Measurements from ENCODE around the gene VWA7.

The VWA7 gene

DNA sequence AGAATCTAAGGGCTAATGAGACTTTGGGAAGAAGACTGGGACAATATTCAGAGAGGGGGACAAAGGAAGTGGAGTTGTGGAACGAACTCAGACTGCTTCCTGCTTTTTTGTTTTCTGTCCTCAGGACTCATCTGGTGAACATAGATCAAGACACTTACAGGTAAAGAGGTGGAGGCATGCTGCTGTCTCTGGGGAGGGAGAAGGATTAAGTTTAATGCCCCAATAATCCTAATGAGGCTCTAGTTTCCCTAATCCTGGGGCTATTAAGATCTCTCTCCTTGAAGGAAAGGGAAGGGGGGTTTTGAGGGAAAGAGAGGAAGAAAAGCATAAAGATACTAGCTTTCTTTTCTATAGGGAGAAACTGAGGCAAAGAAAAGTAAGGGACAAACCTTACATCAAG, 32.7 kb downstream of the VWA7 start:
- no peak for DNase-seq

DNA sequence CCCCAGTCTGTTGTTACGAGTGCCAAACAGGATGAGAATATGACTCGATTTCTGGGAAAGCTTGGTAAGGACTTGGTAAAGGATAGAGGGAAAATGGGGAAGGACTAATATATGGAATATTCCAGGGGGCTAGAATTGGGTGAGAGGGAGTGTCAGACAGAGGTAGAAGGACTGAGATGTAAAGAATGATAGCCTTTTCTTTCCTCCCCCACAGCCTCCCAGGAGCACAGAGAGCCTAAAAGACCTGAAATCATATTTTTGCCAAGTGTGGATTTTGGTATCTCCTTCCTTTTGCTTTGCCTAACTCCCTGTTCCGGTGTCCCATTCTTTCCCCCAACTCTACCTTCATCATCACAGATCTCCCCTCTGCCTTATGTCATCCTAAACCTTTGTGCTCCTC, 34.2 kb downstream of the VWA7 start:
- no peak for DNase-seq

DNA sequence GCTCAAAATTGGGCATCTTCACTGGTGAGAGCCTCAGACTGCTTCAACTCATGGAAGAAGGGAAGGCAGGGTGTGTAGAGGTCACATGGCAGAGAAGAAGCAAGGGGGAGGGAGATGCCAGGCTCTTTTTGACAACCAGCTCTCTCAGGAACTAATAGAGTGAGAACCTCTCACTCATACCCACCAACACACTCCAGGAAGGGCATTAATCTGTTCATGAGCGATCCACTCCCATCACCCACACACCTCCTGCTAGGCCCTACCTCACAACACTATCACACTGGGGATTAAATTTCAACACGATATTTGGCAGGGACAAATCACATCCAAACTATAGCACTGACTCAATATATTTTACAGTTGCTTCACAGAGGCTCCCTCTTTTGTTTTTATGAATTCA, 35.3 kb downstream of the VWA7 start:
- DNase-seq: no peak

DNA sequence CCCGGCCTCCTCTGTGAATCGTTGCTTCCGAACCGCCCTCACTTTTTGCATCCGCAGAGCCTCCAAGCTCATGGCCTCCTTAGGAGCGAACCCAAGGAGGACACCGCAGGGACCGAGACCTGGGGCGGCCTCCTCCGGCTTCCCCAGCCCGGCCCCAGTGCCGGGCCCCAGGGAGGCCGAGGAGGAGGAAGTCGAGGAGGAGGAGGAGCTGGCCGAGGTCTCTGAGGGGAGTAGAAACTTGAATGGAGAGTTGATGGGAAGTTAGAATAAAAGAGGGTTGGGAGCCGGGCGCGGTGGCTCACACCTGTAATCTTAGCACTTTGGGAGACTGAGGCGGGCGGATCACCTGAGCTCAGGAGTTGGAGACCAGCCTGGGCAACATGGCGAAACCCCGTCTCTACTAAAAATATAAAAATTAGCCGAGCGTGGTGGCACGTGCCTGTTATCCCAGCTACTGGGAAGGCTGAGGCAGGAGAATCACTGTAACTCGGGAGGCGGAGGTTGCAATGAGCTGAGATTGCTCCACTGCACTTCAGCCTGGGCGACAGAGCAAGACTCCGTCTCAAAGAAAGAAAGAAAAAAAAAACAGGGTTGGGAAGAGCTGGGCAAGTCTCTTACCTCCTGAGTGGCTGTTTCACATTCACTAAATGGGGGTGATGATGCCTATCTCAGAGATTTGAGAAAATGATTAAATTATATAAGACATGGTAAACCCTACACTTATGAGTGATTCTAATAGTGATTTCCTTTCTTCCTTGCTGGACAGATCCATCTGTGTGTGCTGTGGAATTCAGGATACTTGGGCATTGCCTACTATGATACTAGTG, 36.5 kb downstream of the VWA7 start:
- no peak for DNase-seq

DNA sequence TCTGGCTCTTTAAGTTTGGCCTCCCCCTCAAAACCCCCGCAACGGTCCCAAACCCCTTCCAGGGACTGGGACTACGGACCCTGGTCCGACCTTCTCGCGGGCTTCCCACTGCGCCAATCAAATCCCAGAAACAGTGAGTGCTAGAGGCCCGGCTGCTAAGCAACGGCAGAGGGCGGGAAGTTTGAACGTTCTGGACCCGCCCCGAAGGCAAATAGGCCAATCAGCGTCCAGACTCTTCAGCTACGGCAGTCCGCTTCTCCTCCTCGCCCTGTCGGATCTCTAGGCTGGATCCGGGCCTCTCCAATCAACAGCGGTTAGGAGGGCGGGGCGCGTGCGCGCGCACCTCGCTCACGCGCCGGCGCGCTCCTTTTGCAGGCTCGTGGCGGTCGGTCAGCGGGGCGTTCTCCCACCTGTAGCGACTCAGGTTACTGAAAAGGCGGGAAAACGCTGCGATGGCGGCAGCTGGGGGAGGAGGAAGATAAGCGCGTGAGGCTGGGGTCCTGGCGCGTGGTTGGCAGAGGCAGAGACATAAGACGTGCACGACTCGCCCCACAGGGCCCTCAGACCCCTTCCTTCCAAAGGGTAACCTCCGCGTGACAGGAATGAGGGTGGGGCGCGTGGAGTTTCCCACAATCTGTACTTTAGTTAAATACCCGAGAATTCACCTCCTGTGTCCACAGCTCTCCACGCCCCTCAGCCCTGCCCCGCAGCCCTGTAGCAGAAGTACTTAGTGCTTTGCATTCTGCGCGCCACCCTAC, 37.3 kb downstream of the VWA7 start, which contains the start of gene MSH5:
TSS of gene MSH5 (plus strand) at position 367 of the 758 bp plus-strand sequence. CDS start 462 bp downstream, outside the sequence.
- DNase-seq: peak; percentile 97 to 98

DNA sequence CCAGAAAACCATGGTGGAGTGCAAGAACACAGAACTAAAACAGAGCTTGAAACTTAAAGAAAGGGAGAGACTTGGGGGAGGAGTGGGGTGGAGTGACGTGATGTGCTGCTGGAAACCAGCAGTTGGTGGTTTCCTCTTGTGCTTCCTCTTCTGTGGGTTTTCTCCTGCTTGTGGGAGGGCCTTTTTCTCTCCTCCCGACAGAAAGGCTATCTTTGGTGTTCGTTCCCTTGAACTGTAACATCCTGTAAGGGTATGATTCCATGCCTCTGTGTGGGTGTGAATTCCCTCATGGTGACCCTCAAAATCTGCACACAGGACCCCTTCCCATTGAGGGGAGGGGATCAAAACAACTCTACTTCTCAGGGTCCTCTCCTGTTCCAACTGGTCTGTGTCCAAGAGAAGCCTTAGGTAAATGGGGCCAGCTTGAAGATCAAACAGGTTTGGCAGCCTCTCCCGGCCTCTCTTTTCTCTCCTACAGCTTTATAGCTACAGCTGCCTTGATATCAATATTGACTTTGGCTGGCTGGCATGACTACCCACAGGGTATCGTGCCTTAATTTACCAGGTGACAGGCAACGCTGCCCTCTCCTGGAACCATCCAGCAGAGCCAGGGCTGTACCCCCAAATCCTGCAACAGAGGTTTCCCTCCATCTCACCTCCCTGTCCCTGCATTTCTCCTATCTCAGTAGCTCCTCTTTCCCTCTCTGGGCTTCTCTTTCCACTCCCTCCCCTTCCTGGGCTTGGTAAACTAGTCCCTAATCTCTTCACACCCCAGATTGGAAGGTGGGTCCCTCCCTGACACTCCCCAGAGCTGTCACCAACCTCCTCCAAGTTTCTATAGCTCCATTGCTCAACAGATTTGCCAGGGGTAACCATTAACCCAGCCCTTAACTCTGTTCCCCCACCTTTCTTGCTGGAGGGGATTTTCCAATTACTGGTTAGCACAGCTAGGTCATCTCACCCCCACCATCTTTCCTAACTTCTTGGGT, 38.8 kb downstream of the VWA7 start:
- peak; percentile 83 to 84 for DNase-seq

DNA sequence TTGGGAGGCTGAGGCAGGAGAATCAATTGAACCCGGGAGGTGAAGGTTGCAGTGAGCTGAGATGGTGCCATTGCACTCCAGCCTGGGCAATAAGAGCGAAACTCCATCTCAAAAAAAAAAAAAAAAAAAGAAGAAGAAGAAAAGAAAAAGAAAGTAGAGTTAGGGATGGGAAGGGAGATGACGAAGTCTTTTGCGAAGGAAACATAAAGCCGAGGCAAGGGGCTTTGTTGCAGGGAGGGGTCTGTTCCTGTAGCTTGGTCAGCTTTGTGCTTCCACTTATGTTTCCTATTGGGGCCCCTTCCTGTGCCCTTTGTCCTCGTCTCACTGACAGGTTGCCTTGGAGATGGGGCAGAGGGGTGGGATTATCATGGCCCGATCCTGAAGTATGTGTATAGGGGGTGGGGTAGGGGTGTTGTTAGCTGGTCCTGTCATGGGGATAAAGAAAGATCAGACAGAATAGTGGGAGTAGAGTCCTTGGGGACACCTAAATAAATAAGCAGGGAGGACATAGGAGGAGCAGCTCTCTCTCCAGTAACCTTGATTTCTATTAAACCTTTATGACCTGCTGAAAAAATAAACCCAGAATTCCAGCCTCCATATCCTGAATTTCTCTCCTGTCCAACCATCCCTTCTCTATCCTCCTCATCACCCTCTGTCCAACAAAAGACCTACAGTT, 39.7 kb downstream of the VWA7 start:
- DNase-seq: peak in 1 of 2 donors; percentile 33

DNA sequence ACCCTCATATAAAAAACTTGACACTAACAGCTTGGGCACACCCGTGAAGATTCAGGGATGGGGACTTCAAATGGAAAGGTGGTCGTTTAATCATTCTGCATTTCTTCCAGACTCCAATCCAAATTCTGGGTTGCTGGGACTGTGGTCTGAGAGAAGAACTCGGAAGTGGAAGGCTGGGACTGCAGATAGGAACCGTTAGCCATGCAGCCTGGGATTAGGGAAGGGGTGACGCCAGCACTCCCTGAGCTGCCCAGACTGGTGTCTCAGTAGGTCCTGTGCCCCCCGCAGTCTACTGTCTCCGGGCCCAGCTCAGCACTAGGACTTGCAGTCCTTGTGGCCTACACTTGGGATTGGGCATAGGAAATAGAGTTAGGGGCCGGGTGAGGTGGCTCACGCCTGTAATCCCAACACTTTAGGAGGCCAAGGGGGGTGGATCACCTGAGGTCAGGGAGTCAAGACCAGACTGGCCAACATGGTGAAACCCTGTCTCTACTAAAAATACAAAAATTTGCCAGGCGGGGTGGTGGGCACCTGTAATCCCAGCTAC, 40.3 kb downstream of the VWA7 start:
- no peak for DNase-seq

DNA sequence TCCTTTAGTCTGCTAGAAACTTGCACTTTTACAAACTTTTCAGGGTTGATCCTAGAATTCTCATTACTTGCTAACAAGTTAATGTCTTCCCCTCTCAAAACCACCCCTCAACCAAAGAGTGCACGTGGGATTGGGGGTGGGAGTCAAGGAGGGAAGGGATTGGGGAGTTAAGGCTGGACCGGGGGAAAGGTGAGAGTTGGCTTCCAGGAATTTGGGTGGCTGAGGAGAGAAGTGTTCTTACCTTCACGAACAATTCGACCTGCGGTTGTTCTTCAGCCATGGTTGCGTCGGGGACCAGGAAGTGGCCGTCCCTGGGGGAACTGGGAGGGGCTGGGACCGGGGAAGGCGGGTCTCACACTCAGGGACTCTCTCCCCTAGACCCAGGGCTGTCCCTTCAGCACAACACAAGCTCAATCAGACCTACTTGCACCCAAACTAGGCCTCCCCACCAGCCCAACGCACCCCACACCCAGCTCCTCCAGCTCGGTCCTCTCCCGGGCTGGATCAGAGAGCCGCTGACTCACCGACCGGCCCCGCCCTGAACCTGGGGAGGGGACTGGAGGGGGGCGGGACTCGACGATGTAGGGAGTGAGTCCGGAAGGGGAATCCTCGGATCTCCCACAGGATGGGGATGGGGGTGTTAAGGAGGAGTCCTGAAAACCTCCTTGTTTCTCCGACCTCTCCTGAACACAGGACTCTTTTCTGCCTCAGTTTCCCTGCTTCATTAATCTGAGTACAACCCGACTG, 40.9 kb downstream of the VWA7 start, which contains the start of gene CLIC1:
TSS of gene CLIC1 (minus strand) at position 510 of the 747 bp plus-strand sequence. CDS start at position 280, 230 bp downstream.
- DNase-seq: peak; percentile 79 to 80

DNA sequence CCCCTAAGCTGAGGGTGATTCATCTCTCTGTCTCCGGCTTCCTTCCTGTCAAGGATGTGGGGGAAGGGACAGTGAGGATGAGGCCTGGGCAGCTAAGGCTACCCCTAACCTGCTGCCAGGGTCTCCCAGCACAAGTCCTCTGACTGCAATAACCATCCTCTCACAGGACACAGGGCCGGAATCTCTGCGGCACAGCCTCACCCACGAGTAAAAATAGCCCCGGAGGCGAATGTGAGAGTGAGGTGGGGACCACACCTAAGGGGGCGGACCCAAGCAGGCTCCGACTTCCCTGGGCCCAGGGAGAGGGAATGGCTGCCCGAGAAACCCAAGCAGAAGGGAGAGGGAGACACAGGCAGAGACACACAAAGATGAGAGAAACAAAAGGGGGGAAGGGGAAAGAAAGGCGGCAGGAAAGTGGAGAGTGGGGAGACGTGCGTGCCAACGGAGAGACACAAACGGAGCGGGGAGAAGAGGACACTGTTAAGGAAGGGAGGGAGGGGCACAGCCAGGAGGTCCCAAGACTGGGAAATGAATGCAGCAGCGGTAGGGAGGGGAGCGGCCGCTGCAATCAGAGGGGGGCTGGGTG, 42.2 kb downstream of the VWA7 start:
- peak; percentile 79 to 80 for DNase-seq

DNA sequence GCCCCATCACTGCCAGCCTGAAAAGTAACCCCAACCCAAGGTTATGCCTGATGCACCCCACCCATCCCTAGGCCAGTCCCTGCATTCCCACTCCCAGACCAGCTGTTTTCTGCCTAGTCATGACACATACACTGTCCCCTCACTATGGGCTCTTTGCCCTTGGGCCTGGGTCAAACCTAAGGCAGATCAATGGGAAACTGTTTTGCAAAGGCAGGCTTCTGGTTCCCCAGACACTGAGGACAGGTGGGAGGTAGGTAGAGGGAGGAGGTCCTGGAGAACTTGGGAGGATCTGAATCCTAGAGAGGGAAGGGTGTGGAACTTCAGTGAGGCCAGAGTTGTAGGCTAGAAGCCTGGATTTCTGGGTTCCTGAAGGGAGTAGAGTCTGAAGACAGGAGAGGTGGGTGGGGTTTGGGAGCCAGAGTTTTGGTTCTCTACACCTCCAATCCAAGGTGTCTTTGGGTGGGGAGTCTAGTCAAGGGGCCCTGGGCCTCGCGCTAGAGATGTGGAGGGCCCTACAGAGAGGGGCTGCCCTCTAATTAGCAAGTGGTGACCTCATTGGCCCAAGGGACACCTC, 42.8 kb downstream of the VWA7 start:
- no peak for DNase-seq

DNA sequence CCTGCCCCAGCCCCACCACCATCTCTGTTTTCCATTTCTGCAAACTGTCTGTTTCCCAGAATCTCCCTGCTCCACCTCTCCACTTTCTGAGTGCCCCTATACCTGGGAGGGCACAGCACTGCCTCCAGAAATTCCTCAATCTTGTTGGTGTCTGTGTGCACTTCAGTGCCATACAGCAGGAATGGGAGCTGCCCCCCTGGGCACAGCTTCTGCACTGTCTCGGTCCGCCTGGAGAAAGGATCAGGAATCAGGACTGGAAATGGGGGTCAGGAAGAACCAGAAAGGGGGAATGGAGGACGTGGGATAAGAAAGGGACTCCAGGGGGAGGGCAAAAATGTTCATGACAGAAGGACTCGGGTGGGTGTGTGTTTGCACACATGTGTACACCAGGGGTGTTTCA, 43.4 kb downstream of the VWA7 start:
- DNase-seq: no peak

DNA sequence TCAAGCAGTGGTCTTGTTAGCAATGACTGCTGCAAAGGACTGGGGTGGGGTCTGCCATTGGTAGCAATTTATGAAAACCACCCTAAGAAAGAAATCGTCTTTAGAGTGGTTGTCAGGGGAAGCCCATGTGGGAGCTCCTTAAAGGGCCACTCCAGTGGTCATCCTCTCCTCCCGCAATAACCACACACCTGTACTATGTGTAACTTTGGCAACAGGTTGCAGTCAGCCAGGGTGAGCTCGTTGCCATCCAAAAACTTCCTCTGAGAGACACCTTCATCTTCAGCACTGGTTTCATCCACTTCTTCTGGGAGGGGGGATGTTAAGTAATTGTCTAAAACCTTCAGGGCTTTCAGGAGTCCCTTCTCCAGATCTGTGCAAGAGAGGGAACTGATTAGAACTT, 45.1 kb downstream of the VWA7 start:
- DNase-seq: no peak

DNA sequence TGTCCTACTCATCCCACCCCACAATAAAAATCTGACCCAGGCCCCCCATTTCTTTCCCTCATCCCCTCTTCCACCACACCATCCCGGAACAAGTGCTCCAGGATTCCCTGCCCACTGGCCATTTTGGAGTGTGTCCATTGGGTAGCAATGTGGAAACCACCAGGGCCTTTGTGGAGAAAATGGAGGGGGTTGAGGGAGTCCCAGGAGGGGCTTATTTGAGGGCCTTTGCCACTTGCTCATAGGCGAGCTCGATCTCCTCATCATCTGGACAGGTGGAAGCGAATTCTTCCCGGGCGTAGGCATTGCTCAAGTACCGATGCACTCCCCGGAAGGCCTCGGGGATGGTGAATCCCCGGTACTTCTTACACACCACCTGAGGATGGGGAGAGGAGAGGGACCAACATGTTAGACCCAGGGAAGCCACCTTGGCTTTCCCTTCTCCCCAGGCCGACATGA, 46.5 kb downstream of the VWA7 start:
- no peak for DNase-seq

DNA sequence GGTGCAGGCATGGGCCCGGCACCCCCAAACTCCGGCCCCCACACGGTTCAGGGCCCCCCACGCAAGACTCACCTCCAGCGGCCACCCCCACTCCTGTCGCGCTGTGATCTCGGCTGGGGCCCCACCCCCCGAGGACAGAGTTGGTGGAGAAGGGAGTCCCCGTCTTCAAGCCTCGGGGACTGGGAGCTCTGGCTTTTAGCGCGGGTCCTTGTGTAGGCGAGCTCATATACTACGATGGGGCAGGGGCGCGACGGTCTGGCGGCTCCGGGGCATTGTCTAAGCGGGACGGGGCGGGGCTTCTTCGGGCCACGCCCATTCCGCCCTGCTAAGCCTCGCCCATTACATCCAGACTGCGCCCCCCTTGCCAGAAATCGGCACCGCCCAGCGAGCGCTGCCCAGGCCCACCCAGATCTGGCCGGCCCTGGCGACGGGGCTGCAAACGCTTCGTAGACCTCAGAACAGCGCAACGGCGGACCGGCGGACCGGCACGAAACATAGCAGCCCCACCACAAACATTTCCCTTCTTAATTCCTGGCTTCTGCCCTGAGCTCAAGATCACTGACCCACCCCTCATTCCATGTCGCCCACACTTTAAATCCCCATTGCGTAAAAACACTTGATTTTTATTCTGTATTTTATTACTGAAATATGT, 47.0 kb downstream of the VWA7 start:
- peak; percentile 74 to 75 for DNase-seq

DNA sequence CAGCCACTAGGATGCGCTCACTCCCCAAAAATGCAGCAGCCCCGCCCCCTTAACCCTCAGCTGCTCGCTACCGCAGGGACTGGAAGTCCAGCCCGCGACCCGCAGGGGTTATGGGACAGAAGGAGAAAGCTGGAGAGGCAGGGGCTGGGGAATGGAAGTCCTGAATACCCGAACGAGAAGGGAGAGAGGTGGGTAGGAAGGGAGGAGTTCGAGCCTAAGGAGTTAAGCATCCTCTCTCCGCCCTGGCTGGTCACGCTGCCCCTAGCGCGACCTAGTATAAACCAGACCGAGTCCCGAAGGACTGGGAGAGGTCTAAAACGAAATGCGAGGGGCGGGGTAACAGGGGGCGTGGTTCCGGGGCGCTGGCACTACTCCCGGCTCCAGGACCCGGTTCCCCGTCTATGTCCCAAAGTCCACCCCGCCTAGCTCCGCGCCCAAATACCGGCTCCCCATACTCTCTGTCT, 47.6 kb downstream of the VWA7 start:
- peak; percentile 85 to 86 for DNase-seq

DNA sequence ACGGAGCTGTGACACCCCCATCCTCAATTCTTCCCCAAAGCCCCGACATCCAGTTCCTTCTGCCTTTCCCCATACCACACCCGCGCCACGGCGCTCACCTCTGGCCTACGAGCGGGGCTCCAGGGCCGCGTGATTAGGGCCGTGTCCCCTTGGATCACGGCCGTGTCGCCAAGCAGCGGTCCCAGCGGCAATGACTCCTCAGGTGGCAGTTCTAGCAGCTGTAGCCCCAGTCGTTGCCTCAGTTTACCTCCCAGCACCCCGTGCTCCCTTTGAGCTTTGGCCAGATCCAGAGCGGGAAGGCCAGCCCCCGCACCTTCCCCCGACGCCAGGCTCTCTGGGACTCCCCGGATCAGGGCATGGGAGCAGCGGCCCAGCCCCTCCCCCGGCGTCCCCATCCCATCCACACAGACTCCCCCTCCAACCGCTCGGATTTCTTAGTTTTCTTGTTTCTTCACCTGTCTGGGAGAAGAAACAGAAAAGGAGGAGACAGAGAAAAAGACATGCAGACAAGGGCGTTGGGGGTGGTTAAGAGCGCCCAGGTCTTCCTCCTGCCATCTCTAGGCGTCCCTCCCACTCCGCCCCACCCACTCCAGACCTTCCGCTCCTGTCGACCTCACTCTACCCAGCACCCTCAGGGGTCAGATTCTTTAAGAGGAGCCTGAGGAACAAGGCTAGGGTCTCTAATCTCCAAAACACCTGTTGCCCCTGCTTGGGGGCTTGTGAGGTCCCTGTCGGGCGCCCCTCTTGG, 48.2 kb downstream of the VWA7 start, which contains the start of gene DDAH2:
TSS of gene DDAH2 (minus strand) at position 533 of the 748 bp plus-strand sequence. CDS start at position 395, 138 bp downstream.
- DNase-seq: no peak

All from CD4-positive, alpha-beta T cell treated with Interleukin-4 for 1 hour (primary cell).